ENCODE data around the gene AP2A1.

AP2A1 gene

DNA sequence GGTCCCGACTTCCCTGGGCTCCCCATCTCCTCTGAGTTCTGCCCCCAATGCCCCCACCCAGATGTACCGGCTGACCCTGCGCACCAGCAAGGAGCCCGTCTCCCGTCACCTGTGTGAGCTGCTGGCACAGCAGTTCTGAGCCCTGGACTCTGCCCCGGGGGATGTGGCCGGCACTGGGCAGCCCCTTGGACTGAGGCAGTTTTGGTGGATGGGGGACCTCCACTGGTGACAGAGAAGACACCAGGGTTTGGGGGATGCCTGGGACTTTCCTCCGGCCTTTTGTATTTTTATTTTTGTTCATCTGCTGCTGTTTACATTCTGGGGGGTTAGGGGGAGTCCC lies 39.8 kb downstream of the AP2A1 start:
- DNase-seq (ENCODE audit: insufficient read length, low spot score) (no peak), FAIRE-seq (no peak)
- no peak for TF ChIP-seq CTCF (IDR thresholded peaks at IDR 0.05; ENCODE audit: insufficient read depth, missing control alignments)

DNA sequence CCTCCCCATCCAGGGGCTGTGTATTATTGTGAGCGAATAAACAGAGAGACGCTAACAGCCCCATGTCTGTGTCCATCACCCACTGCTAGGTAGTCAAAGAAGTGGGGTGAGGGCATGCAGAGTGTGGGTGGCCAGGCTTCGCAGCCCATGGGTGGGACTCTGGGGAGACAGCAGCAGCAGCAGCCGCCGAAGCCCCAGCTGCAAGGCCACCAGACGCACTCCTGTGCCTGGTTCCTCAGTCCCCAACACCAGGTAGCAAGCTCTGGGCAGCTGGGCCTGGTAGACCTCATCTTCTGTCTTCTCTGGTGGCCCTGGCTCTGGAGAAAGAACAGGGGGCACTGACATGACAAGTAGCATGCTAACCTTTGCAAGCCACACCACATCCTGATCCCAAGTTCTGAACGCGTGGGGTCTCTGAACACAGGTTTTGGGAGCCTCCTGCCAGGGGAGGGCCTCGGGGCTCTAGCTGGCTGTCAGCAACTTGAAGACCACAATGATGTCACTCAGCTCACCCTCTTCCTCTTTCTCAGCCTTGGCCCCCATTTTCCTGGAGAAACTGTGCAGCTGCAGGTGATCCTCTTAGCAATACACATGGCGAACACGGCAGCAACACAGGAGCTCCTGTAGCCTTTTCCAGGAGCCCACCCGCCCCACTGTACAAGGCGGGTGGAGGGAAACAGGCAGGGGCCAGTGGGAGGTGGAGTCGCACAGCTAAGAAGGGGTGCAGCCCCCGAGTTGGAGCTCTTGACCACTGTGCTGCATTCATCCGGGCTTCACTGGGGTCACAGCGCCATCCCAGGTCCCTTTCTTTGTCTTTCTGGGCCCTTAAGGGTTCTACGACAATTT lies 40.5 kb downstream of the AP2A1 start:
- FAIRE-seq = no peak
- no peak for DNase-seq (ENCODE audit: insufficient read length, low spot score)
- no peak for TF ChIP-seq CTCF (IDR thresholded peaks at IDR 0.05; ENCODE audit: insufficient read depth, missing control alignments)

DNA sequence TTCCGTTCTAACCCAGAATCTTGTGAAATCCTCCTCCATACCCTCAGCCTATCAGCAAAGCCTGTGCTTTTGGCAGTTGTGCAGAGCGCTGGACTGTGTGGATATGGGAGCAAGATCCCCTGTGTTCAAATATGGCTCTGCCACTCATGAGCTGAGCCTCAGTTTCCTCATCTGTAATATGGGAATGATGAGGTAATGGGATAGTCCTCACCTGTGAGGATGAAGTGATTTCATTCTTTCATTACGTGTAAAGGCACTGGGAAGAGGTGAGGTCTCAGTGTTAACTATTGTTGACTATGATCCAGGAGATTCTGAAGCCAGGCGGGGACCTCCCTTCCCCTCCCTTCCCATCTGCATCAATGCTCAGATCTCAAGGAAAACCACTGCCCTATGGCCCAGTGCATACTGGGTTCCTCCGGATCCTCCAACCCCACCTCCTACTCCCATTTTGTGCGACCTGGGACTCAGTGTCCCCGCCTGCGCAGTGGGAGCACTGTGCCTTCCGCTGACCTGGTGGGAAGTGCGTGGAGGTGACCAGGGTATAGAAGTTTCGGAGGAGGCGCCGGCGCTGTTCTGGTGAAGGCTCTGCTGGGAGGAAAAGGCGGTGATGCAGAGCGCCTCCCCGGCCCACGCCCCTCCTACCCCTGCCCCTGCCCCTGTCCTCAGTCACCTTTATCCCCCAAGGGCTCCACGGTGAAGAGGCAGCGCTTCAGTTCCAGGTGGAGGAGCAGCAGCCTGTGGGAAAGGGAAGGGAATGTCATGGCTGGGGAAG lies 41.3 kb downstream of the AP2A1 start:
- FAIRE-seq (no peak), DNase-seq (ENCODE audit: insufficient read length, low spot score) (no peak)
- no peak for TF ChIP-seq CTCF (IDR thresholded peaks at IDR 0.05; ENCODE audit: insufficient read depth, missing control alignments)

DNA sequence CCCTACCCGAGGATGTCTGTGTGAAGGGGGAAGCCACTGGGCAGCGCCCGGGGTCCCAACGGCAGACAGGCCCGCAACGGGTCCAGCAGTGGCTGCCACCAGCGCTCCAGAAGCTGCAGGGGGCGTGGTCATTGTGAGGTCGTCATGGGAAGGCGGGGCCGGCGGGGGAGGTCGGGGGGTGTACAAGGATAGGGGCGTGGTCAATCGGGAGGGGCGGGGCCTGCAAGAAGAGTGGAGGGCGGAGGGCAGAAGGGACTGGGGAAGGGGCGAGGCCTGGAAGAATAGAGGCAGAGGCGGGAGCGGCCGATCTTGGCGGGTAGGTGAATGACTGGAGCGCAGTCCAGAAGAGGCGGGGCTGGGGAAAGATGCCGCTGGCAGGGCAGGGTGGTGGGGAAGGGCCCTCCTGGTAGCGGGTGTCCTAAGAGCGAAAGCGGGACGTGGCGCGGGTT lies 41.9 kb downstream of the AP2A1 start:
- DNase-seq (ENCODE audit: insufficient read length, low spot score) (peak; percentile 75), FAIRE-seq (no peak)

GRCh38 chr19:49809160-49809940 lies 42.5 kb downstream of the AP2A1 start:
- no peak for TF ChIP-seq CTCF (IDR thresholded peaks at IDR 0.05; ENCODE audit: insufficient read depth, missing control alignments)
- FAIRE-seq (no peak), DNase-seq (ENCODE audit: insufficient read length, low spot score) (no peak)

More for the DNA sequence above, 41.9 kb downstream of the AP2A1 start:
- TF ChIP-seq CTCF (IDR thresholded peaks at IDR 0.05; ENCODE audit: insufficient read depth, missing control alignments) = no peak

GRCh38 chr19:49809941-49810389 lies 43.2 kb downstream of the AP2A1 start:
- TF ChIP-seq CTCF (IDR thresholded peaks at IDR 0.05; ENCODE audit: insufficient read depth, missing control alignments) = no peak
- FAIRE-seq = no peak
- DNase-seq (ENCODE audit: insufficient read length, low spot score) = no peak
